HCT116 (cell line): ENCODE data around the gene SIN3B. TPM values are rescaled to one million over a fixed set of nuclear protein-coding genes. Genes with fewer than 3 reads are reported as not detected.

Experiments used
- ATAC-seq: fragments of 200-7000 bp; cut with Tn5 transposase; 2 replicates; pipeline ENCODE4 v1.9.1; 2020; ENCODE audit warnings: mild to moderate bottlenecking, moderate library complexity
- BruUV-seq: library from RNA; stranded (reverse); fragments of 400-500 nt; replicated peaks from 2 replicates; lab custom pipeline; 2021; lab: Mats Ljungman, UMichigan
- CTCF ChIA-PET: fragments of 300-600 bp; sonication (Branson Sonifier 250); formaldehyde crosslinking; loops from one replicate; lab custom pipeline; 2021; ENCODE audit warnings: antibody characterized with exemption; lab: Charles Lee
- POLR2A ChIA-PET: fragments of 300-600, 350-600 bp; sonication (Branson Sonifier 250); formaldehyde crosslinking; loops from one replicate; lab custom pipeline; 2021; ENCODE audit warnings: antibody characterized with exemption; lab: Charles Lee
- RAD21 ChIA-PET, 2 experiments: fragments of 300-600 bp; sonication (Branson Sonifier 250); formaldehyde crosslinking; loops; one replicate each; lab custom pipeline; 2023; ENCODE audit warnings: low total read pairs in 2 of 2; ENCODE audit not compliant: uncharacterized antibody in 2 of 2, unreplicated experiment in 2 of 2, low non-redundant PET in 1 of 2; lab: Charles Lee
- DNase-seq: peaks from one replicate; pipeline ENCODE4 v3.0.0-alpha.2; 2010; ENCODE audit warnings: low read depth, low spot score
- H2AFZ ChIP-seq: fragments of 200-600 bp; shearing (Covaris generic), sonication (generic); 2 replicates; pipeline ENCODE4 v1.6.1; 2017; ENCODE audit warnings: low read depth, mixed run types, mixed read lengths, antibody characterized with exemption, low read length; ENCODE audit not compliant: poor library complexity, severe bottlenecking
- H3K27ac ChIP-seq: 2 replicates; pipeline ENCODE4 v1.5.1; 2012; ENCODE audit warnings: low read depth, low read length
- H3K27me3 ChIP-seq: fragments of 200-600 bp; sonication (generic); 2 replicates; pipeline ENCODE4 v1.6.1; 2016; ENCODE audit warnings: mixed run types, low read length, mixed read lengths; ENCODE audit not compliant: insufficient read depth
- H3K36me3 ChIP-seq, 2 experiments: fragments of 200-500 bp in 1 of 2; fragments of 200-600 bp in 1 of 2; sonication (Bioruptor generic) in 1 of 2; sonication (generic) in 1 of 2; 2 replicates each; pipeline versions ENCODE4 v1.5.1 to v1.6.1; 2014 to 2016; ENCODE audit warnings: low read length in 2 of 2, inconsistent platforms in 1 of 2, mixed read lengths in 1 of 2, mixed run types in 1 of 2; ENCODE audit not compliant: insufficient read depth in 2 of 2, control insufficient read depth in 1 of 2
- H3K4me1 ChIP-seq, 2 experiments: fragments of 200-600 bp in 1 of 2; sonication (generic) in 1 of 2; 2 replicates each; pipeline versions ENCODE4 v1.5.1 to v1.6.1; 2012 to 2017; ENCODE audit warnings: low read length in 2 of 2, inconsistent platforms in 1 of 2, mild to moderate bottlenecking in 1 of 2, mixed read lengths in 1 of 2, mixed run types in 1 of 2, moderate library complexity in 1 of 2; ENCODE audit not compliant: insufficient read depth in 2 of 2, control insufficient read depth in 1 of 2
- H3K4me2 ChIP-seq: fragments of 200-600 bp; sonication (generic); 2 replicates; pipeline ENCODE4 v1.6.1; 2017; ENCODE audit warnings: mixed run types, low read length, mixed read lengths
- H3K4me3 ChIP-seq, 2 experiments: fragments of 200-600 bp in 1 of 2; sonication (generic) in 1 of 2; replicated peaks in 1 of 2; 2 replicates each; pipeline ENCODE4 v1.5.1; 2011 to 2016; ENCODE audit warnings: low read length in 2 of 2, control low read depth in 1 of 2, low read depth in 1 of 2, mild to moderate bottlenecking in 1 of 2, mixed read lengths in 1 of 2, mixed run types in 1 of 2
- H3K79me2 ChIP-seq: fragments of 200-600 bp; sonication (generic); 2 replicates; pipeline ENCODE4 v1.6.1; 2017; ENCODE audit warnings: mild to moderate bottlenecking, mixed run types, low read length, moderate library complexity, mixed read lengths; ENCODE audit not compliant: insufficient read depth
- H3K9ac ChIP-seq: fragments of 200-600 bp; sonication (generic); 2 replicates; pipeline ENCODE4 v1.6.1; 2016; ENCODE audit warnings: low read length, mixed read lengths
- H3K9me2 ChIP-seq: fragments of 200-600 bp; sonication (generic), shearing (Covaris generic); 2 replicates; pipeline ENCODE4 v1.6.1; 2017; ENCODE audit warnings: mixed run types, mild to moderate bottlenecking, moderate library complexity; ENCODE audit not compliant: insufficient read depth
- H3K9me3 ChIP-seq, 2 experiments: fragments of 200-500 bp in 1 of 2; fragments of 200-600 bp in 1 of 2; sonication (Bioruptor generic) in 1 of 2; sonication (generic) in 1 of 2; 2 replicates each; pipeline ENCODE4 v1.6.1; 2014 to 2017; ENCODE audit warnings: low read length in 2 of 2, mixed read lengths in 2 of 2, inconsistent platforms in 1 of 2, low read depth in 1 of 2, mild to moderate bottlenecking in 1 of 2, mixed run types in 1 of 2, moderate library complexity in 1 of 2; ENCODE audit not compliant: control insufficient read depth in 1 of 2, insufficient read depth in 1 of 2
- H4K20me1 ChIP-seq: fragments of 200-600 bp; sonication (generic), shearing (Covaris generic); 2 replicates; pipeline ENCODE4 v1.6.1; 2017; ENCODE audit warnings: mixed run types, mild to moderate bottlenecking, moderate library complexity; ENCODE audit not compliant: insufficient read depth
- CBX3 ChIP-seq: IDR thresholded peaks from 2 replicates; pipeline ENCODE4 v1.6.1; 2012; ENCODE audit warnings: low read depth
- ELF1 ChIP-seq: IDR thresholded peaks from 2 replicates; pipeline ENCODE4 v1.6.1; 2012; ENCODE audit warnings: low read depth, borderline replicate concordance
- EZH2phosphoT487 ChIP-seq: fragments of 200-600 bp; IDR thresholded peaks from 2 replicates; pipeline ENCODE4 v1.6.1; 2018; ENCODE audit warnings: antibody characterized with exemption, borderline replicate concordance
- FOSL1 ChIP-seq: IDR thresholded peaks from 2 replicates; pipeline ENCODE4 v1.6.1; 2012; ENCODE audit warnings: low read depth
- POLR2A ChIP-seq: IDR thresholded peaks from 2 replicates; pipeline ENCODE4 v1.7.0; 2011; ENCODE audit warnings: borderline replicate concordance; ENCODE audit not compliant: insufficient read depth, insufficient read length; ENCODE audit errors: extremely low read depth
- RAD21 ChIP-seq: IDR thresholded peaks from 2 replicates; pipeline ENCODE4 v1.6.1; 2012; ENCODE audit warnings: low read depth, mild to moderate bottlenecking
- SIN3A ChIP-seq: IDR thresholded peaks from 2 replicates; pipeline ENCODE4 v1.6.1; 2012; ENCODE audit warnings: low read depth
- SRF ChIP-seq: IDR thresholded peaks from 2 replicates; pipeline ENCODE4 v1.6.1; 2012; ENCODE audit warnings: low read depth
- ZBTB33 ChIP-seq: IDR thresholded peaks from 2 replicates; pipeline ENCODE4 v1.6.1; 2011; ENCODE audit warnings: mild to moderate bottlenecking, low read length, moderate library complexity; ENCODE audit not compliant: insufficient replicate concordance; ENCODE audit errors: extremely low read depth
- ZNF274 ChIP-seq: fragments of 200-500 bp; sonication (Bioruptor generic); IDR thresholded peaks from 2 replicates; pipeline ENCODE4 v1.6.1; 2014; ENCODE audit warnings: mild to moderate bottlenecking, low read depth, low read length, inconsistent platforms
- intact Hi-C: fragments of 100-400 bp; cut with micrococcal nuclease; formaldehyde crosslinking; loops from 2 replicates; pipeline ENCODE4 v1.10.0; 2022
- total RNA-seq: library from RNA; stranded (reverse); gene quantifications from one replicate; pipeline ENCODE4 v1.2.1, GENCODE V29; 2021; ENCODE audit not compliant: unreplicated experiment
- TF ChIP-seq, protein P1 (sequence below): IDR thresholded peaks from 2 replicates; pipeline ENCODE4 v1.6.1; 2012; ENCODE audit warnings: low read depth

SIN3B gene
- total RNA-seq, 1 experiment from 2014 or later: 59.9 TPM

DNA sequence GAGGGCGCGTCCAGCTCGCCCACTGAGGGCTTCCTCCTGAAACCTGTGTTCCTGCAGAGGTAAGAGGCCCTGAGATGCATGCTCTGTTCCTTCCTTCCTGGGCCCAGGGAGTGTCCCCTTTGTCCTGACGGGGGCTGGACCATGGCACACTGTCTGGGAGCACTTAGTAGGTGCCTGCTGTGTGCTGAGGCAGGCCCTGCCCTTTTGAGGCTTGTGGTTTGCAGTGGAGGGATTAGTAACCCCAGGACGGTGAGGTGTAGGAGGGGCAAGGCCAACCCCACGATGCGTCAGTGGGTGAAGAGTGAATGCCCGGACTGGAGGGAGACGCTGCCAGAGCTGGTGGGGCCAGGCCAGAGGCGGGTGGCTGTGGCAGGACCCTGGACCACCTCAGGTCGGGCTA lies 48.4 kb downstream of the SIN3B start:
- peaks cover 3 to 29% of the 10 kb centered on the region in 2 experiments for H3K36me3 ChIP-seq
- ChIA-PET CTCF (no interaction called here), POLR2A (no interaction called here), RAD21 (no interaction called here)
- no TSS peak for BruUV-seq
- H3K9me2 ChIP-seq: no peaks in the 10 kb centered on the region
- H3K27me3 ChIP-seq: no peaks in the 10 kb centered on the region
- H3K4me1 ChIP-seq: no peaks in the 10 kb centered on the region
- no peak overlapping the region for H3K4me2 ChIP-seq
- H2AFZ ChIP-seq: no peak overlapping the region
- DNase-seq (no peak), ATAC-seq (no peak)
- H3K4me3 ChIP-seq: no peak overlapping the region
- peaks cover 7 to 11% of the 10 kb centered on the region in 2 experiments; a peak in 2 of 4 replicates for H3K9me3 ChIP-seq
- H3K79me2 ChIP-seq: peaks cover 19% of the 10 kb centered on the region
- H3K9ac ChIP-seq: no peak overlapping the region
- H4K20me1 ChIP-seq: no peaks in the 10 kb centered on the region
- no peak overlapping the region for H3K27ac ChIP-seq
- intact Hi-C loops: no loop called here
- TF ChIP-seq SRF: no peak
- TF ChIP-seq RAD21: no peak
- no peak for TF ChIP-seq FOSL1
- no peak for TF ChIP-seq EZH2phosphoT487
- TF ChIP-seq SIN3A: no peak
- no peak for TF ChIP-seq ELF1
- TF ChIP-seq, protein P1, sequence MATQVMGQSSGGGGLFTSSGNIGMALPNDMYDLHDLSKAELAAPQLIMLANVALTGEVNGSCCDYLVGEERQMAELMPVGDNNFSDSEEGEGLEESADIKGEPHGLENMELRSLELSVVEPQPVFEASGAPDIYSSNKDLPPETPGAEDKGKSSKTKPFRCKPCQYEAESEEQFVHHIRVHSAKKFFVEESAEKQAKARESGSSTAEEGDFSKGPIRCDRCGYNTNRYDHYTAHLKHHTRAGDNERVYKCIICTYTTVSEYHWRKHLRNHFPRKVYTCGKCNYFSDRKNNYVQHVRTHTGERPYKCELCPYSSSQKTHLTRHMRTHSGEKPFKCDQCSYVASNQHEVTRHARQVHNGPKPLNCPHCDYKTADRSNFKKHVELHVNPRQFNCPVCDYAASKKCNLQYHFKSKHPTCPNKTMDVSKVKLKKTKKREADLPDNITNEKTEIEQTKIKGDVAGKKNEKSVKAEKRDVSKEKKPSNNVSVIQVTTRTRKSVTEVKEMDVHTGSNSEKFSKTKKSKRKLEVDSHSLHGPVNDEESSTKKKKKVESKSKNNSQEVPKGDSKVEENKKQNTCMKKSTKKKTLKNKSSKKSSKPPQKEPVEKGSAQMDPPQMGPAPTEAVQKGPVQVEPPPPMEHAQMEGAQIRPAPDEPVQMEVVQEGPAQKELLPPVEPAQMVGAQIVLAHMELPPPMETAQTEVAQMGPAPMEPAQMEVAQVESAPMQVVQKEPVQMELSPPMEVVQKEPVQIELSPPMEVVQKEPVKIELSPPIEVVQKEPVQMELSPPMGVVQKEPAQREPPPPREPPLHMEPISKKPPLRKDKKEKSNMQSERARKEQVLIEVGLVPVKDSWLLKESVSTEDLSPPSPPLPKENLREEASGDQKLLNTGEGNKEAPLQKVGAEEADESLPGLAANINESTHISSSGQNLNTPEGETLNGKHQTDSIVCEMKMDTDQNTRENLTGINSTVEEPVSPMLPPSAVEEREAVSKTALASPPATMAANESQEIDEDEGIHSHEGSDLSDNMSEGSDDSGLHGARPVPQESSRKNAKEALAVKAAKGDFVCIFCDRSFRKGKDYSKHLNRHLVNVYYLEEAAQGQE: no peak
- TF ChIP-seq ZNF274: no peak
- no peak for TF ChIP-seq ZBTB33
- TF ChIP-seq POLR2A: no peak
- TF ChIP-seq CBX3: no peak
